ENCODE measurements around the gene ANO8.
"Not testable (repeated sequence)": the region's sequence is repeated elsewhere in the genome, so short reads cannot be mapped to it uniquely, and the experiment has no call there.

ANO8 gene

DNA sequence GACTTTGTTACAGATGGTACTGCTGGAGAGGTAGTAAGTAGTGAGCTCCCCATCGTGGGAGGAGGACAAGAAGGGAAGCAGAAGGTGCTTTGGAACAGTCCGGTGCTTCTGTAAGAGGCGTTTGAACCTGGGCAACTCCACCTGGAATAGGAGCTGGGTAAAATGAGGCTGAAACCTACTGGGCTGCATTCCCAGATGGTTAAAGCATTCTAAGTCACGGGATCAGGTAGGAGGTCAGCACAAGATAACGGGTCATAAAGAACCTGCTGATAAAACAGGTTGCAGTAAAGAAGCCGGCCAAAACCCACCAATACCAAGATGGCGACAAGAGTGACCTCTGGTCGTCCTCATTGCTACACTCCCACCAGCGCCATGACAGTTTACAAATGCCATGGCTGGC, 47.9 kb downstream of the ANO8 start:
- DNase-seq (ENCODE audit: low spot score), result no peak

DNA sequence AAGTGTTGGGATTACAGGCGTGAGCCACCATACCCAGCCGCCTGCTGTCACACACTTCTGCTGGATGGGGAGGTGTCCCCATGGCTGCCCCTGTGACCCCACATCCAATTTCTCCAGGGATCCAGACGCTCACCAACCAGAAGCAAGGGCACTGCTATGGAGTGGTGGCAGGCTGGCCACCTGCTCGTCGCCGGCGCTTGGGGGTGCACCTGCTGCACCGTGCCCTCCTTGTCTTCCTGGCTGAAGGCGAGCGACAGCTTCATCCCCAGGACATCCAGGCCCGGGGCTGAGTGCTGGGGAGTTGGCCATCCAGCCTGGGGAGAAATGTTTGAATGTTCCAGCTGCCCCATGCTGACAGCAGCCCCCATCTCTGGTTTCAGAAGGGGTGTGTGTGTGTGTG, 48.4 kb downstream of the ANO8 start:
- no peak for DNase-seq (ENCODE audit: low spot score)

DNA sequence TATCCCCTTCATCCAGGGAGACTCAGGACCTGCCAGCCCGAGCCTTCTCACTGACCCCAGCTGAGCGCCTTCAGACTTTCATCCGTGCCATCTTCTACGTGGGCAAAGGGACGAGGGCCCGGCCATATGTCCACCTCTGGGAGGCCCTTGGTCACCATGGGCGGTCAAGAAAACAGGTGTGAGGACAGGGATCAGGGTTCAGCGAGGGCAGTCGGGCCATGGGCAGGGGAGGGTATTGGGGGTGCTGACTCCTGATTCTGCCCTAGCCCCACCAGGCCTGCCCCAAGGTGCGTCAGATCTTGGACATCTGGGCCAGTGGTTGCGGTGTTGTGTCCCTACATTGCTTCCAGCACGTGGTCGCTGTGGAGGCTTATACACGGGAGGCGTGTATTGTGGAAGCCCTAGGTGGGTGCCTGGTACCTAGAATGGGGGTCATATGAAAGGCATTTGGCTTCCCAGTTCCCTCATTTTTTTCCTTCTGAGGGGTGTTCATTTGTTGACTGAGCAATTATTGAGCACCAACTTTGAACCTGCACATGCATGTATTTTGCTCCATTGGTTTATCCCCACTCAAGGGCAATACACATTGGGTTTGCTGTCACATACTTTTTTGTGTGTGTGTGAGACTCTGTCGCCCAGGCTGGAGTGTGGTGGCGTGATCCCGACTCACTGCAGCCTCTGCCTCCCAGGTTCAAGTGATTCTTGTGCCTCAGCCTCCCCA, 49.1 kb downstream of the ANO8 start:
- no peak for DNase-seq (ENCODE audit: low spot score)

DNA sequence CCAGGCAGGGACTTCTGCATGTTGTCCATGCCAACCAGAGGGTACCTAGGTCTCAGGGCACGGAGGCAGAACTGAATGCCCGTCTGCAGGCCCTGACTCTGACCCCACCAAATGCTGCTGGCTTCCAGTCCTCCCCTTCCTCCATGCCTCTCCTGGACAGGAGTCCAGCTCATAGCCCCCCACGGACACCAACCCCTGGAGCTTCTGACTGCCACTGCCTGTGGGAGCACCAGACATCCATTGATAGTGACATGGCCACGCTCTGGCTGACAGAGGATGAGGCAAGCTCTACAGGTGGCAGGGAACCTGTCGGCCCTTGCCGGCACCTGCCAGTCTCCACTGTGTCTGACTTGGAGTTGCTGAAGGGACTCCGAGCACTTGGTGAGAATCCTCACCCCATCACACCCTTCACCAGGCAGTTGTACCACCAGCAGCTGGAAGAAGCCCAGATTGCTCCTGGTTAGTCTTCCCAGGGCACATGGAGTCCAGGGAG, 51.1 kb downstream of the ANO8 start:
- no peak for DNase-seq (ENCODE audit: low spot score)

- peak; percentile 89 for DNase-seq (ENCODE audit: low spot score)
Measured at GRCh38 chr19:17282488-17283125, 52.0 kb downstream of the ANO8 start.

GRCh38 chr19:17281391-17282304, 53.0 kb downstream of the ANO8 start, which contains the start of gene ANKLE1:
ANKLE1 (plus strand) TSS chr19:17281901; CDS start chr19:17281921, 20 bp downstream.
- DNase-seq (ENCODE audit: low spot score), result peak; percentile 98

- no peak for DNase-seq (ENCODE audit: low spot score)
Measured at GRCh38 chr19:17279436-17279835, 55.2 kb downstream of the ANO8 start.

DNA sequence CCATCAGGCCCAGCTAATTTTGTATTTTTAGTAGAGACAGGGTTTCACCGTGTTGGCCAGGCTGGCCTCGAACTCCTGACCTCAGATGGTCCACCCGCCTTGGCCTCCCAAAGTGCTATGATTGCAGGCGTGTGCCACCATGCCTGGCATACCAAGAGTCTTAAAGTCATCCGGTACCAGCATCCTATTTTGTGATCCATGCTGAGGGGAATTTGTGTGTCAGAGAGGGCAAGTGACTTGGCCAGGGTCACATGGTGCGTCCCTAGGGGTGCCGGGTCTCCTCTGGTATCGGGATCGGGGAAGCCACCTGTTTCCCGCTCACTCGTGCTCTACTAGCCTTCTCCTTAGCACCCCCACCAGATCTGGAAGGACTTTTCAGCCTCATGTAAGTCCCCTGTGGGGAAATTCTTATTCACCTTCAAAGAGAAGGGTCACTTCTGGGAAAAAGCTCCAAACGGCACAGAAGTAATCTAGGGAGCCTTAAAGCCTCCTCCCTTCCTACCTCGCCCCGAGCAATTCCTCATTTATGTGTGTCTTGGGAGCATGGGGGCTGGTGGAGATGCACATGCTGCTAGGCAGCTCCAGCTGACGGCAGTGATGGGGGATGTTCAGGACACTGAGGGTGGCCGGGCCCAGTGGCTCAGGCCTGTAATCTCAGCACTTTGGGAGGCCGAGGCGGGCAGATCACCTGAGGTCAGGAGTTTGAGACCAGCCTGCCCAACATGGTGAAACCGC, 59.0 kb downstream of the ANO8 start:
- DNase-seq (ENCODE audit: low spot score), result no peak

DNA sequence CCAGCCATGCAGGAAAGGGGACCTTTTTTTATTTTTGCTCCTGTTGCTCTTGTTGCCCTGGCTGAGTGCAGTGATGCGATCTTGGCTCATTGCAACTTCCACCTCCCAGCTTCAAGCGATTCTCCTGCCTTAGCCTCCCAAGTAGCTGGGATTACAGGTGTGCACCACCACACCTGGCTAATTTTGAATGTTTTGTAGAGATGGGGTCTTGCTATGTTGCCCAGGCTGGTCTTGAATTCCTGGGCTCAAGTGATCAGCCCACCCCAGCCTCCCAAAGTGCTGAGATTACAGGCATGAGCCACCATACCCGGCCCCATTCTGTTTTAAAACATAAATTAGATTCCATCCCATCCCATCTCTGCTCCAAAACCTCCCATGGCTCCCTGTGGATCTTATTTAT, 59.8 kb downstream of the ANO8 start:
- DNase-seq (ENCODE audit: low spot score), result not testable (repeated sequence)
